GM19467 (cell line): ENCODE results near the gene PRSS33.
A peak's percentile ranks its signal among the peaks of the same experiment; 100 is the strongest.

Source experiments
- ATAC-seq: cut with Tn5 transposase; IDR thresholded peaks from one replicate; pipeline ENCODE4 v1.9.1; 2021; ENCODE audit warnings: mild to moderate bottlenecking, moderate library complexity; ENCODE audit not compliant: unreplicated experiment

PRSS33 gene

GRCh38 chr16:2765462-2766404 lies 21.6 kb downstream of the PRSS33 start:
- no peak for ATAC-seq

- no peak for ATAC-seq
Measured at GRCh38 chr16:2764718-2765117, 22.6 kb downstream of the PRSS33 start.

- ATAC-seq = no peak
Measured at GRCh38 chr16:2763173-2763572, 24.2 kb downstream of the PRSS33 start.

GRCh38 chr16:2762711-2763110 lies 24.6 kb downstream of the PRSS33 start:
- ATAC-seq = no peak

- ATAC-seq = no peak
Measured at GRCh38 chr16:2761886-2762583, 25.3 kb downstream of the PRSS33 start.

GRCh38 chr16:2761472-2761871 lies 25.9 kb downstream of the PRSS33 start:
- no peak for ATAC-seq

- no peak for ATAC-seq
Measured at GRCh38 chr16:2757344-2757743, 30.0 kb downstream of the PRSS33 start.

GRCh38 chr16:2756288-2757015 lies 30.9 kb downstream of the PRSS33 start:
- no peak for ATAC-seq

GRCh38 chr16:2755158-2755557 lies 32.2 kb downstream of the PRSS33 start:
- no peak for ATAC-seq

GRCh38 chr16:2753733-2754020 lies 33.7 kb downstream of the PRSS33 start:
- ATAC-seq = no peak

GRCh38 chr16:2752850-2753732 lies 34.3 kb downstream of the PRSS33 start:
- peak; percentile 37 for ATAC-seq

GRCh38 chr16:2752035-2752849 lies 35.1 kb downstream of the PRSS33 start, which contains the start of gene SRRM2:
SRRM2 (plus strand) TSS chr16:2752638; CDS start chr16:2756365, 3,727 bp downstream.
- ATAC-seq = peak; percentile 76

- no peak for ATAC-seq
Measured at GRCh38 chr16:2751577-2752034, 35.8 kb downstream of the PRSS33 start.

- no peak for ATAC-seq
Measured at GRCh38 chr16:2749936-2750335, 37.4 kb downstream of the PRSS33 start.

GRCh38 chr16:2749476-2749875 lies 37.9 kb downstream of the PRSS33 start:
- no peak for ATAC-seq

- no peak for ATAC-seq
Measured at GRCh38 chr16:2748757-2749455, 38.5 kb downstream of the PRSS33 start.

GRCh38 chr16:2745961-2746360 lies 41.4 kb downstream of the PRSS33 start:
- ATAC-seq = no peak

GRCh38 chr16:2745116-2745890 lies 42.1 kb downstream of the PRSS33 start:
- ATAC-seq = no peak
